Cerebellar nuclear complex (tissue), 1 donor: Measurements from ENCODE around the gene FRMD4B.

Source experiments
- DNase-seq, 2 experiments: peaks; one replicate each; lab custom pipeline; 2025; lab: John Stamatoyannopoulos, UW

The FRMD4B gene

DNA sequence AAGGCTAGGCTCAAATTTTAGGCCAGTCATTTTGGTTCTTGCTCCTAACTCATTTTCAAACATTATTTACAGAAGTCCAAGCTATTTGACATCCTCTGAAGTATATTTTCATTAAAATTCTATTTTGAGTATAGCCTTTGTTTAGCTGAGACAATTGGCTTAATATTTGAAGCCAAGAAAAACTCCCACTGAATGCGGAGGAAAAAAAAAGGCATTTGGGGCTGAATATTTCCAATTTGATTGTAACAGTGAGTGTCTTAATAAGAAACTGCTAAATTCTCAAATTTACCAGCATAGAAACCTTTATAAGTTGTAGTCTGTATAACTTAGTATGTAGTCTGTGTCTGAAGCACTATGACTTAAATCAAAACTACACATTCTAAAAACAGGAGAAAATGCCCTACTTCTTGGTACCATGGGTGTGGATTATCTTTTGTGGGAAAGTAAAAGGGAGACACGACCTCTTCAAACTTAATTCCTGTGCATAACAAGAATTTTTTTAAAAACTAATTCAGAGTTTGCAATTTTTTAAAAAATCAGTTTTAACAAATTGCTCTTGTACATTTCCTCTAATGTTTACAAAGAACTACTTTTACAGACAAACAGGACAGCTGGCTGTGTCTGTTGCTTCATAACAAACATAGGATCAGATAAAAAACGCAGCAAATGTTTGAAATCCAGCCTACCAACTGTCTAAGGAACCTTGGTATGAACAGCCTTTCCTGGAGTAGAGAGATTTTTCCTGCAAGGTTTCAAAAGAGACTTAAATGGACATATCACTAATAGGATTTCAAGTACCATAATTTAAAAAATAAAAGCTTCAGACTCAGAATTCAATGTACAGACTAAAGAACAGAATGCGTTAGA is 210.8 kb downstream of the FRMD4B start:
- DNase-seq: no peak

DNA sequence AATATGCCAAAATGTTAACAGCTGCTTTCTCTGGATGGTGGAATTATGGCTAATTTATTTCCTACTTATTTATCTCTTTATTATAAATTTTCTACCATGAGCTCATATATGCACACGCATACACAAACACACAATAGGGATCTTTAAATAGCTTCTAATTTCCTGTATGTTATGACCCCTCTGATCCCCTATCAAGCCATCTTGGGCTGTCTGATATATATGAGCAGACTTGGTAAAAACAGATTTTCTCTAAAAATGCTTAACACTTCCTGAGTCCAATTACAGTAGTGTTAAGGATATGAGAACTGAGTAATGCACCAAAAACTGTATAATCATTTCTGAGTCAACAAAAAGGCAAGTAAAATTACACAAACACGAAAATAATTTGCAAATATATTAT is 211.4 kb downstream of the FRMD4B start:
- no peak for DNase-seq

DNA sequence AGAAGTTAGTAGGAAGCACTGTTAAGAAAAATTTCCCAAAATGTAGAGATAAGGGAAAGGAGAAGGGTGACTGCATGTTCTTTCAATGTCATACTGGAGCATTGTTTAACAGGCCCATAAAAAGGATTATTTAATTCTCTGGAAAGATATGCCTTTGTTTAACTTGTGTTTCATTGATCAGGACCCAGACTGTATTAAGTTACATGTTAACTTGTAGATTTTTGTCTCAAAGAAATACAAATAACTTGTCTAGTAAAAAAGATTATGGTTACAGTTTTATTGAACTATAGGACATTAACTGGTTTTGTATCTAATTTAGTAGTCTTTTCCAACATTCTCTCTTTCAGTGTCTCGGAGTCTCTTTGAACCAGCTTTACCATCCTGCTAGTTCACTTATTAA is 213.8 kb downstream of the FRMD4B start:
- no peak for DNase-seq

DNA sequence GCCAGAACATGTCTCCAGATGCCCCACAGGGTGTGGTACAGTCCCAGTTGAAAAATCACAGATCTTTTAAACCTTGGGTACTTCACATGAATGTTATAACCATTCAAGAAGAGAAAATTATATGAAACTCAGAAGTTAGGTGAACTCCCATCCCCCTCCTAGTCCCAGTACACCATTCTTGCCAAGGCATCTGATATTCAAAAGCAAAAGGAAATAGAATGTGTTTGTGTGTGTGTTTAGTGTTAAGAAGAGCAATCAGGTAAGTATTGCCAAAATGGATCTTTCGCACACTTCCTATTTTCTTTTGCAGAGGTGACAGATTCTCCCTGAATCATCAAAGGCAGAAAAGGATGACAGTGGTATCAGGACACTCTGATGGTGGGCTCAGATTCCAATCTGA is 219.4 kb downstream of the FRMD4B start:
- DNase-seq: no peak

DNA sequence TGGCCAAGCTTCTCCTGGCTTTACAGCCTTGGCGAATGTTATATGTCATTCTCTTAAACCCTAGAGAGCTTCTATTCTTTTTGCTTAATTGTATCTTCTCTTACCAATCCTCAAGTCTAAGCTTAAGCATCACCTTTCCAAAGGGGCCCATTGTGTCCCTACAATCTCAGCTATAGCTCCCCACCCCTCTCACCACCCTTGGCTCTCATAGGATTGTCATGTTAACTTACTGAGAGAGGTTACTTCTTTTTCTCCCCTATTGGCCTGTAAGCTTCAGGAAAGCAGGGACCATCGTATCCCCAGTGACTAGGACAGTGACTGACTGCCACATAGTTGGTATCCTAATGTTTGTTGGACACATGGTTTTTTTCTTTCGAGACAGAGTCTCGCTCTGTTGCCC is 220.1 kb downstream of the FRMD4B start:
- DNase-seq: no peak

DNA sequence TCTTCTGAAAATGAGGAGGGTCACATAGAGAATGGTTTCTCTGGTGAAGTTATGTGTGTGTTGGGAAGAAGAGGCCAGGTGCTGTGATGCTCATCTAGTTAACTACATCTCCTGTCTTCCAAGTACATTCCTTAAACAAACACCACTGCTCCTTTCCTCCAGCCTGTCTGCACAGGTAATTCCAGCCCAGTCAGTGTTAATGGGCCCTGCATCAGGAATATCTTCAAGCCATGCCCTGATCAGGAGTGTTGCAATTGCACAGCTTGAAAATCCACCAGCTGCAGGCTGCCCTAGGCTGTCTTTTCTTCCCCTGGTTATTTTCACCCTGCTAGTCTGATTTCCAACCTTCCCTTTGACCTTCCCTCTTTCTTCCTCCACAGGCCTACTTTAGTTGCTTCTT is 221.6 kb downstream of the FRMD4B start:
- no peak for DNase-seq

DNA sequence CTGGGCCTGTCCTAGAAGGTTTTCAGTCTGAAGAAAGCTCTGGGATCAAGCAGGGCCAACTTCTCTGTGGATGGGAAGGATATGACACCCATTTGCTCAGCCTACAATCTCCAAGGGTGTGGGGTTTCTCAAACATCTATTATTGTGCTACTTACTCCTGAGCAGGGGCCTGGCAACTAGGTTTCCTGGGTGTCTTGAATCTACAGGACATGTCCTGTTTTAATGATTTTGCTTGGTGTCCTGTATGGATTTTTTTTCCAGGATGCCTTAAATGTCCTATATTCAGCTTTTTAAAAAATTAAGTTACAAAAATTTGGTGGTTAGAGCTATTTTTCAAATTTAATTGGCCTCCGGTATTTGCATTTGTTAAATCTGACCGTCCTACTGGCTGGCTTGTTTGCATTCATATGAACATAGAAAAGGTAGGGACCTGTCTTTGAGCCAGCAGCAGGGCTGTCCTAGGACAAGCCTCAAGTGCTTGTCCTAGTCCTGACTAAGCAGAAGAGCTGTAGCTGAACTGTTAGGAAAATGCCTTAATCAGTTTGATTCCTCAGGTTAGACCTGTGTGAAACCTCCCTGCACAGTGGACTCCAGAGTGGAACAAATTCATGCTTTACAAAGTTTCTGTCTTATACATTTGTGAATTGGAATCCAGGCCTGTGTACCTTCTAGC is 223.4 kb downstream of the FRMD4B start:
- no peak for DNase-seq

DNA sequence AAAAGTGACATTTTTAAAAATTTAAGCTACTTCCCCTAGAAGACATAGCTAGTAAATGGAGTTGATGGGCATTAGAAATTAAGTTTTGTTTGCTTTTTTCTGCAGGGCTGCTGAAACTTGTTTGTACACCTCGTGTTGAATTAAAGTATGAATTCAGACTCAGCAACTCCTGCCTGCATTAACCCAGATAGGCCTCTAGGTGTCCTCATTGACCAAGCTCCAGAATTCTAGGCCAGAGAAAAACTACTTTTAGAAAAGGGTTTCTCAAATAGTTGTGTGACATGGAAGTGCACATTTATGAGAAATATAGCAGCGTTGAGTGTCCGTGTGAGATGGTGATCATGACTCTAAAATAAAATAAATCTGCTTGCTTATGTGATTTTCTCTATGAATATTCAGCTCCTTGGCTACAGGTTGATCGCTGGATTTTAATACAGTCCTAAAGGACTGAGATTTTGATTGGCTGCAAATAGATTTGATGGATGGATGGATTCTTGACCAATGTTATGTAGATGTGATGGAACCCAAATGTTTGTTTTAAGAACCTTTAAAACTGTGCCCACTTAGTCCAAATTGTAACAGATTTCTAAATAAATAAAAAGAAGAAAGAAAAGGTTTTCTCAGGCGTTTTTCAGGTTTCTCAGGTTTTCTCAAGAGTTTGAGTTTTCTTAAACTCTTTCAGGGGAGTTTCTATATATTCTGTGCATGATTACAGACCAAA is 224.1 kb downstream of the FRMD4B start:
- no peak for DNase-seq

DNA sequence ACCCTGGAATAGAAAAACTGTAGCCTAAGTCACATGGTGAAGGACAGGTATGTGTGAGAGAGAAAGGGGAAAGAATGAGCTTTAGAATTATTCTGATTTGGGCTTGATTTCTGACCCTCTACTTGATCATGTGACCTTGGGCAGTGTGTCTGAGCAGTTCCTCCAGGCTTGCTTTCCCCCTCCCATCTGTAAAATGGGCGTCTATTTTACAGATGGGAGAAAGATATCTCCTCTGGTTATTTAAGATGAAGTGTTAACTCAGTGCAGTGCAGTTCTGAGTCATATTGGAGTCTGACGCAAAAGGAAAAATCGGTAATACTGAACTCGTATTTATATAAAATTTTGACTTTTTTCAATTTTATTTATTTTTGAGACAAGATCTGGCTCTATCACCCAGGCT is 225.4 kb downstream of the FRMD4B start:
- no peak for DNase-seq

DNA sequence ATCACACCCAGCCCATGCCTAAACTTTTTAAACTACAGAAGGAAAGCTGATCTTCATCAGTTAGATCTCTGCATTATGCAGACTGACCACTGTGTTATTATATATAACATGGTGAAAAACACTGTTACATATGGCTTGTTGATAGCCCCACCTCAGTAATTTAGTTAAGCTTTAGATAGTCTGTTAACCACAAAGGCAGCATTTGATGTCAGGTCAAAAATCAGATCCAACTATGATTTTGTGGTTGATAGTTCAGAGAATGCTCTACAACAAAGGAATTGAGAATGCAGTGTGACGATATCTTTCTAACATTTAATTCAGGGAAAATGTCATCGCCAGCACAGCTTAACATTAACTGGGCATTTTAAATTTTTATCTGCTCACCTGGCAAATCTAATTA is 225.8 kb downstream of the FRMD4B start:
- no peak for DNase-seq

DNA sequence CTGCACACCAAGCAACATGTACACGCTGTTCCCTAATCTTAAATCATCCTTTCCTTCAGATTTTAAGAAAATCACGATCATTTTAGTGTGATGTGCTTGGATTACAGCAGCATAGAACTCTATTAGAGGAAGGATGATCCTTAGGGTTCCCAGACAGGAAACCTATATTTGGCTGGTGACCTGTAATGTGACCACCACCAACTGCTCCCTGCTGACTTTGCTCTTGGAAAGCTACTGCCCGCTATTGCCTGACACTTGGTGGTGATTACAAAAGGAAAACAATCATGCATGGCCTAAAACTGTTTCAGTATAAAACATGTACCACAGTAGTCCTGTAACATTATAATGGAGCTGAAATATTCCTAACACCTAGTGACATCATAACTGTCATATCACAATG is 236.3 kb downstream of the FRMD4B start:
- DNase-seq: no peak

DNA sequence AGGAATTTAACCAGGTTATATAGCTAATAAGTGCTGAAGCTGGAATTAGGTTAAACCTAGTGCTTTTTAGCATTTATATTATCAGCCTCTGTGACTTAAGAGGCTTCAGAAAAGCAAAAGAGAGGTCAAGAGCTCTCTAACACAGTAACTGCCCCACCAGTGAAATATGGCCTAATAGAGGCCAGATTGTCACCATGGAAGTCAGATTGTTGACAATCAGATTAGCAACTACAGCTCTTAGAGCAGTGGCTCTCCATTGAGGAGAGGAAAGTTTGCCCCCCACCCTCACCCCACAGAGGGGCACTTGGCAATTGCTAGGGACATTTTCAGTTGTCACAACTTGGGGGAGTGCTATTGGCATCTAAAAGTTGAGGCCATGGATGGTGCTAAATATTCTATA is 240.2 kb downstream of the FRMD4B start:
- no peak for DNase-seq

DNA sequence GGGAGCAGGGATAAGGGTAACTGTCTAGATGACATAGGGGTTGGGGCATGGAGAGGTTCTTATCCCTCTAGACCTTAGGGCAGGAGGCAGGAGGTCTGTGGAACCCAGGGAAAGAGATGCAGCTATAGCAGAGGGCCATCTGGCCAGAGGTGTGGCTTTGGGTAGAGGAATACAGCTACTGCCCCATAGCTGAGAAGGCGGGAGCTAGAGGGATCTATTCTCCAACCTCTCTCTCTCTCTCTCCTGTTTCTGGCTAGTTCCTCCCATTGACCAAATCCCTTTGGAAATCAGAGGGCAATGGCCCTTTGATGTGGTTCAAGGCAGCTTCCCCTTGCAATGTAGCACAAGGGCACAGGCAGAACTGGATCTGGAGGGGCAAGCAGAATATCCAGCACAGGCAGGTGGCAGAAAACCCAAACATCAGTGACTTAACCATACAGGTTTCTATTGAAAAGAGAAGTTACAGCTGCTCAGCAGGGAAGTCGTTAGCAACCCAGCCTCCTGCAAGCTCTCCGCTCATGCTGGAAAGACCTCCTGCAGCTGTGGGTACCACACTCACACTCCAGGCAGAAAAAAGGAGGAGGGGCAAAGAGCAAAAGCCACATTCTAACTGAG is 241.2 kb downstream of the FRMD4B start:
- no peak for DNase-seq

DNA sequence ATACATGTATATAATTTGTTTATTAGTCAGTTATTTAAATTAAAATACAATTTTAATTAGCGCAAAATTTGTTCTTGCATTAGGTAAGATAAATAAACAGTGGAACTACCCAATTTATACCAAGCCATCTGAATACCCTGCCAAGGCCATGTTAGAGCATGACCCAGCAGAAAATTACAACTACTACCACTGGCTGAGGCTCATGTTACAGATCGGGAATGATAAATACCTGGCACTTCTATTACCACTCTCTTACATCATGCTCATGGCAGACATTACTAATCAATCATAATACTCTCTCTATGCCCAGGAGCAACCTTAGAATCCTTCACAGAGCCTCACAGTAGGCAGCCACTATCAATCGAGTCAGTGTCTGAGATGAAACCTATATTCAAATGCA is 242.3 kb downstream of the FRMD4B start:
- no peak for DNase-seq

DNA sequence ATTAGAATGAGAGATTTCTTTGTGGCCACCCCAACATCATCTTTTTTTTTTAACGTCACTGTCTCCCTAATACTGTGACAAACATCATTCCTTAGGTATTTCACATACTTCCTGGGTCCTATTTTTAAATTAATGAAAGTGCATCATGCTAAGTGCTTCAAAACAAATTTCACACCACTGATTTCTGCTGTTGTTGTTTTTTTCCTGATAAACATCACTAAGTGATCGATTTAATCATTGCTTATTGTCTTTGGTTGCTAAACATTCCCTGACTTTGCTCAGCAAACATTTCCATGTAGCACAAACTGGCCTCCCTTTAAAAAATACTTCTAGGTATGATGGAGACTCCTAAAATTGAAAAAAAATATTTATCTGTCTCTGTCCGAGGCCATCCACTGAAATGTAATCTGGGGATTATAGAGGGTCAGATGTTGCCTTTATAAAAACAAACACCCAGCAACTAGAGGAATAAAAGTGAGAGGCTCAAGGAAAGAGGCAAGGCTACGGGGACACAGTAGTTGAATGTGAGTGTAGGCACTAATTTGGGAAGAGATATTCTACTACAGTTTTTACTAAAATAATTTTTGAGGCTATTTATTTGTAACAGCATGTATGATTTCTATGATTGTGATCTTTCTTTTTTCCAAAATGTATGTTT is 243.0 kb downstream of the FRMD4B start:
- no peak for DNase-seq

DNA sequence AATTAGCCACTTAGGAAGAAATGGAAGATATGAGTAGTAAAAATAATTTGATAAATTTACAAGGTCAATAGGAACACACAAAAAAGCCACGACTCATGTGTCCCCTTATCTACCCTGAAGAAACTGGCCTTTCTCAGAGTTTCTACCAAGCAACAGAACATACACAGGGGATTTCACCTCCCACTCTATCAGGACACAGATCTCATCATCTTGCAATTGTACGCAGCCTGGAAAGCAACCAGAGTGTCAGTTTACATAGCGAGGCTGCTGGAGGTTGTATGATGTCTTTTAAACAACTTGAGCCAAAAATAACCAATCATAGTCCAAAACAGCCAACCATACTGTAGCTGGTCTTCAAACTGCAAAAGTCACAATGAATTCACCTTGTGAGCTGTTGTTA is 243.8 kb downstream of the FRMD4B start:
- DNase-seq: no peak

DNA sequence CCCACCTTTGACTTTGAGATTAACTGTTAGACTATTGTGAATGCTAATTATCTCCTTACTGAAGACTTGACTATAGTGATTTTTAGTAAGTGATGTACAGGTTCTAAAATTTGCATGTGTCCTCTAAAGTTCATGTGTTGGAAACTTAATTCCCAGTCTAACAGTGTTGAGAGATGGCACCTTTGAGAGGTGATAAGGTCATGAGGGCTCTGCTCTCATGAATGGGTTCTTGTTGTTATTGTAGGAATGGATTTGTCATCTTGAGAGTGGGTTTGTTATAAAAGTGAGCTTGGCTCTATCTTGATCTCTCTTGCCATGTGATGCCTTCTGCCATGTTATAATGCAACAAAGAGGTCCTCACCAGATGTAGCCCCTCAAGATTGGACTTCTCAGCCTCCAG is 244.6 kb downstream of the FRMD4B start:
- DNase-seq: no peak

DNA sequence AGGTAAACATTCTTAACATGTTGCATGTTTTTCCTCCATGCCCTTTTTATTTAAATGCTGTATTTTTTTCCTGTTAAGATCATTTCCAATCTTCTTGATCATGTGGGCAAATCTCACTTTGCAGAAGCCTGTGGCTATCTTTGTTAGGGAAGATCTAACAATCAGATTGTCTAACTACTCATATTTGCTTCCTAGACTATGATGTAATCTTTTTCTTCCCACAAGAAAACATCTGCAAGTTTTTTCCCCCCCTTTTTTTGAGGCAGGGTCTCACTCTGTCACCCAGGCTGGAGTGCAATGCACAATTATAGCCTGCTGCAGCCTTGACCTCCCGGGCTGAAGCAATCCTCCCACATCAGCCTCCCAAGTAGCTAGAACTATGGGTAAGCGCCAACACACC is 248.5 kb downstream of the FRMD4B start:
- no peak for DNase-seq

DNA sequence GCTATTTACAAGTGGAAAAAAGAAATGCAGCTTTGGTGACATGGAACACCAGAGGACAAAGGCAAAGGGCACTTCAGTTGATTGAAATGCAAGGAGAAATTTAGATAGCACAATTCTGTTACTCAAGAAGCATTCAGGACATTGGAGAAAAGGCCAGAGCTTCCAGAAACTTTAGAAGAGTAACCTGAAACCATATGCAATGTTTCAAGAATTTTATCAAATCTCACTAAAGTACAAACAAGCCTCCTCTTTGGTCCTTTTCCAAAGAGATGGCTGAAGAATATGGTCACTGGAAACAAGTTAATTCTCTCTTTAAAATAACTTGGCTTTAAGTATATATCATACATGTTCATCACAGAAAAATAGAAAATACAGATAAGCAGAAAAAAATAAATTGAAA is 248.9 kb downstream of the FRMD4B start:
- DNase-seq: no peak

DNA sequence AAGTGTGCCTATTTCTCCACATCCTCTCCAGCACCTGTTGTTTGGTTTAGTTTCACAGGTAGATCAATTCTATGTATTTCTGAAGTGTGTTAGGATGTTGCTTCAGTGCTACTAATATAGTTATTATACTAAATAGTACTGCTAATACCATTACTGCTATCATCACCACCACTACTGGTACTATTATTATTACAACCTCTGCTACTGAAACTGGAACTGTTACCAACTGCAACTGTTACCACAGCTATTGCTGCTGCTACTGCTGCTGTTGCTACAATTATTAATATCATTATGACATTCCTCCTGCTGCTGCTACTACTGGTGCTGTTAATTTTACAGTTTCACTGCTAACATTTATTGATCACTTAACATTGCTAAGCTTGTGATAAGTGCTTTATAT is 255.2 kb downstream of the FRMD4B start:
- no peak for DNase-seq

DNA sequence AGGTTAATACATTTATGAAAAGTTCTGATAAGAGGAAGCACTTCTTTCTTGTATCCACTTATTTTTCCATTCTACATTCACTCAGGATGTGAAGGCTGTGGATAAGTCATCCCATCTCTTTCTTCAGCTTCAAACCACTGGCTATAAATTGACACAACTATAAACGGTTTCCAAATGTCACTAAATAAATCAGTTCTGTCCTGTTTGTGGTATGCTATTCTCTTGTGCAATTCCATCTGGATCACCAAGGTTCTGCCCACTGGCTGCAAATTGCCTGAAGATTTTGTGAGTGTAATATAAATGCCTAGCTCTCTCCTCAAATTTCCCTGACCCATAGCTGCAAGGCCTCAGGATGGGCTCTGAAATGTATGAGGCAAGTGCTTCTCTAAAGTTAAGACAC is 256.4 kb downstream of the FRMD4B start:
- DNase-seq: no peak

DNA sequence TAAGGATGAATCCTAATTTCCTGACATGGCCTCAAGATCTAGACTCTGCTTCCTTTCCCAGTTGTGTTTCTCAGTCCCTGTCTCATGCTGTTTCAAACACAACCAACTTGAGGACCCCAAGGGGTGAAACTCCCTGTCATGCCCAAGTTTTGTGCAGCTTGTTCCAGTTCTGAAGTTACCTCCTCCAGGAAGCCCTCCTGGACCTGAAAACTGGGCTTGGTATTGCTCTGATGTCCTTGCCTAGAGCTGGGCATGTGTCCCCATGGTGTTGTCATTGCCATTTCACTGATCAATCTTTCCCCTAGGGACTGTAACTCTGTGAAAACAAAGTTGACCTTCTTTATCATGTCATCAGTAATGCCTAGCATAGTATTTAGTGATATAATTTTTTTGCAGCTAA is 257.4 kb downstream of the FRMD4B start:
- no peak for DNase-seq
